Transverse colon (tissue), 4 donors: Measurements from ENCODE around the gene GNAI1. TPM values are rescaled to one million over a fixed set of nuclear protein-coding genes. Genes with fewer than 3 reads are reported as not detected.
A peak's percentile ranks its signal among the peaks of the same experiment; 100 is the strongest.

Source experiments
- DNase-seq: peaks from one replicate; pipeline ENCODE4 v3.0.0-alpha.2; 2019
- H3K27ac ChIP-seq, 4 donors: fragments of 200-600 bp; sonication (generic); 2 replicates each; pipeline ENCODE4 v1.5.1; 2016 to 2018; ENCODE audit warnings: inconsistent platforms in 4 of 4
- H3K27me3 ChIP-seq: fragments of 200-600 bp; sonication (generic); 2 replicates; pipeline ENCODE4 v1.5.1; 2017; ENCODE audit warnings: inconsistent platforms
- H3K36me3 ChIP-seq, 4 donors: fragments of 200-600 bp; sonication (generic); 2 replicates each; pipeline ENCODE4 v1.5.1; 2017 to 2019; ENCODE audit warnings: inconsistent platforms in 4 of 4
- H3K4me1 ChIP-seq, 4 donors: fragments of 200-600 bp; sonication (generic); 2 replicates each; pipeline ENCODE4 v1.5.1; 2017 to 2020; ENCODE audit warnings: inconsistent platforms in 4 of 4
- H3K4me3 ChIP-seq, 4 donors: fragments of 200-600 bp; sonication (generic); 1 replicate in 1 of 4; 2 replicates in 3 of 4; pipeline versions ENCODE4 v1.5.1 to v1.6.1; 2017 to 2019; ENCODE audit warnings: inconsistent platforms in 4 of 4
- H3K9me3 ChIP-seq, 2 donors: fragments of 200-600 bp; sonication (generic); 2 replicates each; pipeline ENCODE4 v1.5.1; 2017 to 2019; ENCODE audit warnings: inconsistent platforms in 2 of 2
- EP300 ChIP-seq: sonication (generic); formaldehyde crosslinking; IDR thresholded peaks from one replicate; pipeline ENCODE4 v1.6.1; 2017; ENCODE audit warnings: antibody characterized with exemption, low read depth
- POLR2A ChIP-seq: fragments of 450-650 bp; IDR thresholded peaks from one replicate; pipeline ENCODE4 v1.6.1; 2016; ENCODE audit warnings: antibody characterized with exemption, mild to moderate bottlenecking, moderate library complexity
- POLR2AphosphoS5 ChIP-seq, 3 donors: sonication (generic); formaldehyde crosslinking; IDR thresholded peaks; one replicate each; pipeline ENCODE4 v1.6.1; 2016; ENCODE audit warnings: antibody characterized with exemption in 3 of 3
- WGBS, 2 donors: methylation state at CpG; one replicate each; pipeline ENCODE4 v1.1.5; 2018; ENCODE audit warnings: low coverage in 1 of 2; 5-methylcytosine and 5-hydroxymethylcytosine counted together
- in situ Hi-C, 4 donors: fragments of 200-750 bp; cut with MboI; loops; one replicate each; pipeline versions ENCODE4 v1.15.0 to v1.15.1; 2017; ENCODE audit warnings: low sequenced_read_pairs in 3 of 4, low pct_ligation_motif_present in 1 of 4, low pct_unique_long_range_greater_than_20kb in 1 of 4
- intact Hi-C: fragments of 100-400 bp; cut with DNase I; formaldehyde crosslinking; loops from one replicate; pipeline ENCODE4 v1.15.1; 2023; ENCODE audit warnings: low total_unique reads
- total RNA-seq, 4 donors: library from RNA; depleted of rRNA; stranded (reverse); fragments of >200 nt; gene quantifications; one replicate each; pipeline ENCODE4 v1.1.0, GENCODE V29; 2016
- TF ChIP-seq, protein P1 (sequence below), 5 experiments: fragments of 200-600 bp in 3 of 5; fragments of 450-650 bp in 2 of 5; sonication (generic) in 3 of 5; IDR thresholded peaks; 1 replicate in 2 of 5; 2 replicates in 3 of 5; pipeline ENCODE4 v1.5.1; 2016 to 2017; ENCODE audit warnings: antibody characterized with exemption in 5 of 5, inconsistent platforms in 3 of 5, mild to moderate bottlenecking in 2 of 5, moderate library complexity in 1 of 5

GNAI1 gene
- total RNA-seq, 4 donors from 2014 or later, result 3.0 to 46.0 (median 37.4) TPM

DNA sequence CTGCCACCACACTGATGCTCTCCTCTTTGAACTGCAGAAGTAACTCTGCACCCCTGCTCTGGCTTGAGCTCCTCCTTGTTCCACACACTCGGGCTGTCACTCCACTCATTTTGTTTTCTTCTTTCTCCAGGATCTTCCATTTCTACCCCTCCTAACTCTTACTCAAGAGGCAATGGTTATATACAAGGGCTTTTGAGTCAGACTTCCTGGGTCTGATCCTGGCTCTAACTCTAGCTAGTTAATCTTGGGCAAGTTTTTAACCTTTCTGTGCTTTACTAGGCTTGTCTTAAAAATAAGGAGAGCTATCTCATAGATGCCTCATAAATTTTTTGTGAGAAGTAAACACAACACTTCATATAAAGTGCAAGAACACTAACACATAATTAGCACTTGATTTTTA, 45.3 kb upstream of the GNAI1 start:
- no peaks in the 10 kb centered on the region for H3K27me3 ChIP-seq
- H3K36me3 ChIP-seq, result no peaks in the 10 kb centered on the region
- H3K27ac ChIP-seq, result no peak overlapping the region
- H3K4me1 ChIP-seq, result peaks cover 0 to 13% (median 0%) of the 10 kb centered on the region in 4 donors
- H3K4me3 ChIP-seq, result no peak overlapping the region
- no peaks in the 10 kb centered on the region for H3K9me3 ChIP-seq
- DNase-seq, result no peak
- TF ChIP-seq, protein P1, sequence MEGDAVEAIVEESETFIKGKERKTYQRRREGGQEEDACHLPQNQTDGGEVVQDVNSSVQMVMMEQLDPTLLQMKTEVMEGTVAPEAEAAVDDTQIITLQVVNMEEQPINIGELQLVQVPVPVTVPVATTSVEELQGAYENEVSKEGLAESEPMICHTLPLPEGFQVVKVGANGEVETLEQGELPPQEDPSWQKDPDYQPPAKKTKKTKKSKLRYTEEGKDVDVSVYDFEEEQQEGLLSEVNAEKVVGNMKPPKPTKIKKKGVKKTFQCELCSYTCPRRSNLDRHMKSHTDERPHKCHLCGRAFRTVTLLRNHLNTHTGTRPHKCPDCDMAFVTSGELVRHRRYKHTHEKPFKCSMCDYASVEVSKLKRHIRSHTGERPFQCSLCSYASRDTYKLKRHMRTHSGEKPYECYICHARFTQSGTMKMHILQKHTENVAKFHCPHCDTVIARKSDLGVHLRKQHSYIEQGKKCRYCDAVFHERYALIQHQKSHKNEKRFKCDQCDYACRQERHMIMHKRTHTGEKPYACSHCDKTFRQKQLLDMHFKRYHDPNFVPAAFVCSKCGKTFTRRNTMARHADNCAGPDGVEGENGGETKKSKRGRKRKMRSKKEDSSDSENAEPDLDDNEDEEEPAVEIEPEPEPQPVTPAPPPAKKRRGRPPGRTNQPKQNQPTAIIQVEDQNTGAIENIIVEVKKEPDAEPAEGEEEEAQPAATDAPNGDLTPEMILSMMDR (IDR thresholded peaks at IDR 0.05), result no peak
- TF ChIP-seq EP300, result no peak
- TF ChIP-seq POLR2A, result no peak
- no peak for TF ChIP-seq POLR2AphosphoS5 (IDR thresholded peaks at IDR 0.05)
- in situ Hi-C loops, result loop anchor here in 3 of 4 donors (25.0 kb wide), 1 partner anchor 298 kb away; no protein-coding TSS in a partner anchor
- WGBS, 2 donors, result 67 to 78% methylated on average over 1 of the region's 1 CpG
- intact Hi-C loops, result no loop called here

DNA sequence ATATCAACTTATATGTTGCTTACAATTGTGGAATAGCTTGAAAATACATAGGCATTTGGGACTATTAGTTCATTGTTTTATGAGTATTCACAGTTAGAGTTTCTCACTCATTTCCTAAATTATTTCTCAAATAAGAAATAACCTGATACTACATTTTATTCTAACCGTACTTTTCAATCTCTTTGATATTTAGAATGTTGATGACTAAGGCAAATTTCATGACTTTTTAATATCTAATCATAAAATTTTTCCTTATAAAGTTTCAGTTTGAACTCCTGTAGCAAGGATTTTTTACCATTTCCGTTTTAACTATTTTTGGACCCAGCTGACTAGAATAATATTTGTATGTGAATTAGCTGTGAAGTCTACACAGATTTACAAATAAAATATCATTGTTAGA, 41.3 kb upstream of the GNAI1 start:
- Histone ChIP-seq H3K9me3 (no peaks in the 10 kb centered on the region), H3K36me3 (no peaks in the 10 kb centered on the region), H3K4me1 (peaks cover 0 to 8% (median 0%) of the 10 kb centered on the region in 4 donors), H3K4me3 (no peak overlapping the region), H3K27me3 (no peaks in the 10 kb centered on the region), H3K27ac (no peak overlapping the region)
- WGBS, 2 donors, result 77 to 92% methylated on average over 2 of the region's 2 CpGs
- intact Hi-C loops, result loop anchor here (10.0 kb wide), 1 partner anchor 301 kb away; no protein-coding TSS in a partner anchor
- DNase-seq, result no peak
- in situ Hi-C loops, result loop anchor here (10.0 to 25.0 kb wide), 2 partner anchors 294 to 301 kb away; no protein-coding TSS in a partner anchor
- TF ChIP-seq POLR2AphosphoS5 (IDR thresholded peaks at IDR 0.05) (no peak), EP300 (no peak), POLR2A (no peak)
- TF ChIP-seq, protein P1 (IDR thresholded peaks at IDR 0.05), result no peak

- H3K27me3 ChIP-seq, result no peaks in the 10 kb centered on the region
- intact Hi-C loops, result loop anchor here (10.0 kb wide), 1 partner anchor 299 kb away; no protein-coding TSS in a partner anchor
- no peak overlapping the region for H3K27ac ChIP-seq
- no peak overlapping the region for H3K4me3 ChIP-seq
- no peaks in the 10 kb centered on the region for H3K4me1 ChIP-seq
- H3K36me3 ChIP-seq, result no peaks in the 10 kb centered on the region
- no peak for DNase-seq
- 0 to 11% methylated on average over 1 of the region's 1 CpG for WGBS, 2 donors
- TF ChIP-seq, protein P1 (IDR thresholded peaks at IDR 0.05), result peak; percentile 33 to 55 (median 43)
- TF ChIP-seq POLR2AphosphoS5 (IDR thresholded peaks at IDR 0.05) (no peak), EP300 (no peak), POLR2A (no peak)
- H3K9me3 ChIP-seq, result no peaks in the 10 kb centered on the region
- in situ Hi-C loops, result loop anchor here (10.0 to 25.0 kb wide), 2 partner anchors 292 to 299 kb away; no protein-coding TSS in a partner anchor
Measured at GRCh38 chr7:80095545-80095944, 39.1 kb upstream of the GNAI1 start.

- in situ Hi-C loops, result loop anchor here (10.0 to 25.0 kb wide), 2 partner anchors 290 to 297 kb away; no protein-coding TSS in a partner anchor
- Histone ChIP-seq H3K4me3 (no peak overlapping the region), H3K27me3 (no peaks in the 10 kb centered on the region), H3K4me1 (no peaks in the 10 kb centered on the region), H3K9me3 (no peaks in the 10 kb centered on the region), H3K36me3 (no peaks in the 10 kb centered on the region), H3K27ac (no peak overlapping the region)
- 80 to 96% methylated on average over 2 of the region's 2 CpGs for WGBS, 2 donors
- TF ChIP-seq, protein P1 (IDR thresholded peaks at IDR 0.05), result no peak
- no peak for TF ChIP-seq EP300
- no peak for DNase-seq
- intact Hi-C loops, result loop anchor here (10.0 kb wide), 1 partner anchor 297 kb away; no protein-coding TSS in a partner anchor
Measured at GRCh38 chr7:80097756-80098155, 36.9 kb upstream of the GNAI1 start.
